ENCODE measurements around the gene PHACTR4.

DNA sequence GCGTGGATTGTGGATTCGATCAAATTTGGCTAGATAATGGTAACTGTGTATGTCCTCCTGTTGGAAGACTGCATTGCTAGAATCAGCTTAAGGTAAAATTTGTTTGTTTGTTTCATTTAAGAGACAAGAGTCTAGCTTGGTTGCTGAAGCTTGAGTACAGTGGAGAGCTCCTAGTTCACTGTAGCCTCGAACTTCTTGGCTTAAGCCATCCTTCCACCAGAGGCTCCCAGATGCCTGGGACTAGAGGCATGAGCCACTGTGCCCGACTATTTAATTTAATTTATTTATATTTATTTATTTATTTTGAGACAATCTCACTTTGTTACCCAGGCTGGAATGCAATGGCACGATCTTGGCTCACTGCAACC, 1.5 kb downstream of the PHACTR4 start:
- TF ChIP-seq, protein P1, sequence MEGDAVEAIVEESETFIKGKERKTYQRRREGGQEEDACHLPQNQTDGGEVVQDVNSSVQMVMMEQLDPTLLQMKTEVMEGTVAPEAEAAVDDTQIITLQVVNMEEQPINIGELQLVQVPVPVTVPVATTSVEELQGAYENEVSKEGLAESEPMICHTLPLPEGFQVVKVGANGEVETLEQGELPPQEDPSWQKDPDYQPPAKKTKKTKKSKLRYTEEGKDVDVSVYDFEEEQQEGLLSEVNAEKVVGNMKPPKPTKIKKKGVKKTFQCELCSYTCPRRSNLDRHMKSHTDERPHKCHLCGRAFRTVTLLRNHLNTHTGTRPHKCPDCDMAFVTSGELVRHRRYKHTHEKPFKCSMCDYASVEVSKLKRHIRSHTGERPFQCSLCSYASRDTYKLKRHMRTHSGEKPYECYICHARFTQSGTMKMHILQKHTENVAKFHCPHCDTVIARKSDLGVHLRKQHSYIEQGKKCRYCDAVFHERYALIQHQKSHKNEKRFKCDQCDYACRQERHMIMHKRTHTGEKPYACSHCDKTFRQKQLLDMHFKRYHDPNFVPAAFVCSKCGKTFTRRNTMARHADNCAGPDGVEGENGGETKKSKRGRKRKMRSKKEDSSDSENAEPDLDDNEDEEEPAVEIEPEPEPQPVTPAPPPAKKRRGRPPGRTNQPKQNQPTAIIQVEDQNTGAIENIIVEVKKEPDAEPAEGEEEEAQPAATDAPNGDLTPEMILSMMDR (IDR thresholded peaks at IDR 0.05 in 4 of 5, conservative IDR thresholded peaks at IDR 0.05 in 1 of 5), result no peak
- TF ChIP-seq POLR2A (IDR thresholded peaks at IDR 0.05), result no peak

All from gastrocnemius medialis (tissue), 4 donors.